Activated T-cell treated with anti-CD3 and anti-CD28 coated beads, Interleukin-2, amount 50 U/mL, for 72 hours (primary cell): Measurements from ENCODE around the gene VRK3. TPM values are rescaled to one million over a fixed set of nuclear protein-coding genes. Genes with fewer than 3 reads are reported as not detected.
"Not testable (repeated sequence)": the region's sequence is repeated elsewhere in the genome, so short reads cannot be mapped to it uniquely, and the experiment has no call there.

Experiments
- ATAC-seq, 2 donors: fragments of 150-1000 bp; cut with Tn5 transposase; replicated peaks in 1 of 2; 2 replicates each; pipeline ENCODE4 v1.10.0; 2021; ENCODE audit warnings: moderate library complexity in 2 of 2, mild to moderate bottlenecking in 1 of 2
- DNase-seq, 2 donors: peaks; one replicate each; pipeline ENCODE4 v3.0.0; 2021 to 2022; ENCODE audit warnings: mixed read lengths in 1 of 2
- H3K27ac Mint-ChIP-seq: one replicate; pipeline ENCODE4 v1.8.0; 2022; ENCODE audit warnings: mild to moderate bottlenecking, moderate library complexity, mixed read lengths
- H3K27me3 Mint-ChIP-seq: one replicate; pipeline ENCODE4 v1.8.0; 2022; ENCODE audit warnings: low read depth, mixed read lengths
- H3K36me3 Mint-ChIP-seq, 2 donors: one replicate each; pipeline ENCODE4 v1.8.0; 2022; ENCODE audit warnings: mixed read lengths in 2 of 2, mild to moderate bottlenecking in 1 of 2; ENCODE audit not compliant: insufficient read depth in 2 of 2
- H3K4me1 Mint-ChIP-seq: one replicate; pipeline ENCODE4 v1.8.0; 2022; ENCODE audit warnings: low read depth, mixed read lengths
- H3K4me3 Mint-ChIP-seq, 2 donors: one replicate each; pipeline ENCODE4 v1.8.0; 2022; ENCODE audit warnings: mild to moderate bottlenecking in 2 of 2, mixed read lengths in 2 of 2, moderate library complexity in 2 of 2
- H3K9me3 Mint-ChIP-seq, 2 donors: one replicate each; pipeline ENCODE4 v1.8.0; 2022; ENCODE audit warnings: mixed read lengths in 2 of 2
- total RNA-seq, 2 donors: library from RNA; stranded (reverse); gene quantifications; one replicate each; pipeline ENCODE4 v1.2.3, GENCODE V29; 2022

The VRK3 gene
- total RNA-seq, 2 donors from 2014 or later: 59.7 to 65.5 TPM

GRCh38 chr19:49956115-49956495 lies 69.1 kb downstream of the VRK3 start:
- ATAC-seq (no peak), DNase-seq (no peak)
- H3K27me3 Mint-ChIP-seq: peaks cover 26% of the 10 kb centered on the region
- no peak overlapping the region for H3K4me3 Mint-ChIP-seq
- H3K4me1 Mint-ChIP-seq: no peaks in the 10 kb centered on the region
- no peak overlapping the region for H3K27ac Mint-ChIP-seq
- no peaks in the 10 kb centered on the region for H3K9me3 Mint-ChIP-seq
- H3K36me3 Mint-ChIP-seq: no peaks in the 10 kb centered on the region

GRCh38 chr19:49954933-49955332 lies 70.2 kb downstream of the VRK3 start:
- Mint-ChIP-seq H3K27me3 (peaks cover 26% of the 10 kb centered on the region), H3K4me1 (no peaks in the 10 kb centered on the region), H3K4me3 (no peak overlapping the region), H3K27ac (no peak overlapping the region), H3K9me3 (no peaks in the 10 kb centered on the region), H3K36me3 (no peaks in the 10 kb centered on the region)
- ATAC-seq: no peak
- no peak for DNase-seq

GRCh38 chr19:49954092-49954829 lies 70.9 kb downstream of the VRK3 start:
- ATAC-seq (no peak), DNase-seq (no peak)
- H3K36me3 Mint-ChIP-seq: no peaks in the 10 kb centered on the region
- H3K4me3 Mint-ChIP-seq: no peak overlapping the region
- H3K27me3 Mint-ChIP-seq: peaks cover 26% of the 10 kb centered on the region
- no peak overlapping the region for H3K27ac Mint-ChIP-seq
- H3K4me1 Mint-ChIP-seq: no peaks in the 10 kb centered on the region
- no peaks in the 10 kb centered on the region for H3K9me3 Mint-ChIP-seq

GRCh38 chr19:49953416-49953815 lies 71.8 kb downstream of the VRK3 start:
- ATAC-seq: no peak
- H3K36me3 Mint-ChIP-seq: no peaks in the 10 kb centered on the region
- H3K4me1 Mint-ChIP-seq: no peaks in the 10 kb centered on the region
- no peak overlapping the region for H3K4me3 Mint-ChIP-seq
- H3K27ac Mint-ChIP-seq: no peak overlapping the region
- H3K9me3 Mint-ChIP-seq: no peaks in the 10 kb centered on the region
- H3K27me3 Mint-ChIP-seq: peaks cover 26% of the 10 kb centered on the region
- no peak for DNase-seq

- DNase-seq (no peak), ATAC-seq (no peak)
- peaks cover 26% of the 10 kb centered on the region for H3K27me3 Mint-ChIP-seq
- no peaks in the 10 kb centered on the region for H3K9me3 Mint-ChIP-seq
- H3K4me1 Mint-ChIP-seq: no peaks in the 10 kb centered on the region
- H3K4me3 Mint-ChIP-seq: no peak overlapping the region
- H3K36me3 Mint-ChIP-seq: no peaks in the 10 kb centered on the region
- H3K27ac Mint-ChIP-seq: no peak overlapping the region
Measured at GRCh38 chr19:49952906-49953305, 72.3 kb downstream of the VRK3 start.

- ATAC-seq (no peak), DNase-seq (no peak)
- Mint-ChIP-seq H3K27me3 (peaks cover 26% of the 10 kb centered on the region), H3K36me3 (no peaks in the 10 kb centered on the region), H3K27ac (no peak overlapping the region), H3K9me3 (no peaks in the 10 kb centered on the region), H3K4me1 (no peaks in the 10 kb centered on the region), H3K4me3 (no peak overlapping the region)
Measured at GRCh38 chr19:49952479-49952836, 72.7 kb downstream of the VRK3 start.

- DNase-seq: no peak
- Mint-ChIP-seq H3K9me3 (no peaks in the 10 kb centered on the region), H3K4me1 (no peaks in the 10 kb centered on the region), H3K27ac (no peak overlapping the region), H3K36me3 (no peaks in the 10 kb centered on the region), H3K27me3 (peaks cover 26% of the 10 kb centered on the region), H3K4me3 (no peak overlapping the region)
- no peak for ATAC-seq
Measured at GRCh38 chr19:49951806-49952478, 73.2 kb downstream of the VRK3 start.

- DNase-seq: no peak
Measured at GRCh38 chr19:49950956-49951526, 74.1 kb downstream of the VRK3 start.

GRCh38 chr19:49950590-49950948 lies 74.6 kb downstream of the VRK3 start:
- peaks cover 26% of the 10 kb centered on the region for H3K27me3 Mint-ChIP-seq
- no peaks in the 10 kb centered on the region for H3K9me3 Mint-ChIP-seq
- no peak for DNase-seq
- H3K4me1 Mint-ChIP-seq: no peaks in the 10 kb centered on the region
- H3K4me3 Mint-ChIP-seq: no peak overlapping the region
- ATAC-seq: no peak
- no peaks in the 10 kb centered on the region for H3K36me3 Mint-ChIP-seq
- H3K27ac Mint-ChIP-seq: no peak overlapping the region

More at GRCh38 chr19:49950956-49951526, 74.1 kb downstream of the VRK3 start:
- Mint-ChIP-seq H3K27me3 (peaks cover 26% of the 10 kb centered on the region), H3K9me3 (no peaks in the 10 kb centered on the region), H3K4me1 (no peaks in the 10 kb centered on the region), H3K27ac (no peak overlapping the region), H3K36me3 (no peaks in the 10 kb centered on the region), H3K4me3 (no peak overlapping the region)
- ATAC-seq: no peak

- DNase-seq (no peak), ATAC-seq (no peak)
- Mint-ChIP-seq H3K27me3 (peaks cover 20% of the 10 kb centered on the region), H3K36me3 (no peaks in the 10 kb centered on the region), H3K4me3 (no peak overlapping the region), H3K27ac (no peak overlapping the region), H3K4me1 (peaks cover 3% of the 10 kb centered on the region), H3K9me3 (no peaks in the 10 kb centered on the region)
Measured at GRCh38 chr19:49949742-49950589, 75.2 kb downstream of the VRK3 start.

GRCh38 chr19:49946415-49946814 lies 78.8 kb downstream of the VRK3 start:
- Mint-ChIP-seq H3K9me3 (no peaks in the 10 kb centered on the region), H3K27me3 (peaks cover 16% of the 10 kb centered on the region), H3K36me3 (no peaks in the 10 kb centered on the region), H3K4me3 (no peak overlapping the region), H3K27ac (no peak overlapping the region), H3K4me1 (peaks cover 23% of the 10 kb centered on the region)
- no peak for DNase-seq
- ATAC-seq: no peak

- ATAC-seq: peak; percentile 81 to 88
- H3K9me3 Mint-ChIP-seq, H3K27ac Mint-ChIP-seq, H3K36me3 Mint-ChIP-seq, H3K4me3 Mint-ChIP-seq, DNase-seq: not testable (repeated sequence)
- Mint-ChIP-seq H3K27me3 (peaks cover 20% of the 10 kb centered on the region), H3K4me1 (peaks cover 30% of the 10 kb centered on the region)
Measured at GRCh38 chr19:49944567-49944966, 80.6 kb downstream of the VRK3 start.

GRCh38 chr19:49940482-49940791 lies 84.7 kb downstream of the VRK3 start:
- no peak for ATAC-seq
- Mint-ChIP-seq H3K4me1 (peaks cover 30% of the 10 kb centered on the region), H3K27me3 (peaks cover 32% of the 10 kb centered on the region), H3K36me3 (no peaks in the 10 kb centered on the region), H3K9me3 (no peaks in the 10 kb centered on the region), H3K4me3 (no peak overlapping the region), H3K27ac (no peak overlapping the region)
- DNase-seq: no peak
